HCEC 1CT (cell line): ENCODE data around the gene ANKEF1.
A peak's percentile ranks its signal among the peaks of the same experiment; 100 is the strongest.
"Not testable (repeated sequence)": the region's sequence is repeated elsewhere in the genome, so short reads cannot be mapped to it uniquely, and the experiment has no call there.

Experiments used
- DNase-seq: peaks from one replicate; pipeline ENCODE4 v3.0.0-alpha.2; 2017

The ANKEF1 gene

GRCh38 chr20:10034717-10035571 lies at the start of gene ANKEF1:
Gene ANKEF1, plus strand, starts transcription at chr20:10034987. Its CDS starts 3,315 bp downstream, at chr20:10038302.
- DNase-seq, result peak; percentile 42

- DNase-seq, result no peak
Observed at GRCh38 chr20:9985281-9985680, 49.5 kb upstream of the ANKEF1 start.

DNA sequence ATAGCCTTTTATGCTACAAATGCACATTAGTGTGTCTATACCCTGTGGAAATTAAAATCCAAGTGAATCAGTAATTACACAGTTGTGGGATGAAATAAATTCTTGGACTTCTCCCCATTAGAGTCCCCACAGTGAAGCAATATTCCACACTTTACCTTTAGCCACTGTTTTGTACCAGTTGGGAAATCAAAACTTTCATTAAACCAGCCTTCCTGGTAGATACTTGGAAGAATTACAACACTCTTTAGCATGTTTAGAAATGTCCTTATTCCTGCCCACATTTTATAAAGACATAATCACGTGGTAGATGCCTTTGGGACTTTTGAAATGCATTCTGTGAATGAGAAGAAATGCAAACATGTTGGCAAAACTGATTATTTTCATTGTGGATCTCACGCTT lies 49.0 kb upstream of the ANKEF1 start:
- no peak for DNase-seq

- peak; percentile 51 for DNase-seq
Observed at GRCh38 chr20:9989066-9989724, 45.6 kb upstream of the ANKEF1 start.

DNA sequence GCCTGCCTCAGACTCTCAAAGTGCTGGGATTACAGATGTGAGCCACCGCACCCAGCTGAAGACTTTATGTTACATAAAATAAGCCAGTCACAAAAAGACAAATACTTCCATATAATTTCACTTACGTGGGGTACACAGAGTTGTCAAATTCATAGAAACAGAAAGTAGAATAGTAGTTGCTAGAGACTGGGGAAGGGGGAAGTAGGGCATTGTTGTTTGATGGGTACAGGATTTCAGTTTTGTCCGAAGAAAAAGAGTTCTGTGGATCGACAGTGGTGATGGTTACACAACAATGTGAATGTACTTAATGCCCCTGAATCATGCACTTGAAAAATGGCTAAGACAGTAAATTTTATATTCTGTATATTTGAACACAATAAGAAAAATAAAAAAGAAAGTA lies 41.6 kb upstream of the ANKEF1 start:
- DNase-seq, result no peak

DNA sequence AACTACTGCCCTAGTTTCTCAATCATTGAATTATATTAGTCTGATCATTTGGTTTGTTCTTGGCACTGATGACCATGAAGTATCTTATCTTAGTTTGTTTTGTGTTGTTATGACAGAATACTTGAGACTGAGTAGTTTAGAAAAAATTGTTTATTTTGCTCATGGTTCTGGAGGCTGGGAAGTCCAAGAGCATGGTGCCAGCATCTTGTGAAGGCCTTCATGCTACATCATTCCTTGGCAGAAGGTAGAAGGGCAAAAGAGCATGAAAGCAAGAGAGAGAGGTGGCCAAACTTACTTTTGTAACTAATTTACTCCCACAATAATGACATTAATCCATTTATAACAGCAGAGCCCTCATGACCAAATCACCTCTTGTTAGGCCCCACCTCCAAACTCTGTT lies 40.1 kb upstream of the ANKEF1 start:
- no peak for DNase-seq

DNA sequence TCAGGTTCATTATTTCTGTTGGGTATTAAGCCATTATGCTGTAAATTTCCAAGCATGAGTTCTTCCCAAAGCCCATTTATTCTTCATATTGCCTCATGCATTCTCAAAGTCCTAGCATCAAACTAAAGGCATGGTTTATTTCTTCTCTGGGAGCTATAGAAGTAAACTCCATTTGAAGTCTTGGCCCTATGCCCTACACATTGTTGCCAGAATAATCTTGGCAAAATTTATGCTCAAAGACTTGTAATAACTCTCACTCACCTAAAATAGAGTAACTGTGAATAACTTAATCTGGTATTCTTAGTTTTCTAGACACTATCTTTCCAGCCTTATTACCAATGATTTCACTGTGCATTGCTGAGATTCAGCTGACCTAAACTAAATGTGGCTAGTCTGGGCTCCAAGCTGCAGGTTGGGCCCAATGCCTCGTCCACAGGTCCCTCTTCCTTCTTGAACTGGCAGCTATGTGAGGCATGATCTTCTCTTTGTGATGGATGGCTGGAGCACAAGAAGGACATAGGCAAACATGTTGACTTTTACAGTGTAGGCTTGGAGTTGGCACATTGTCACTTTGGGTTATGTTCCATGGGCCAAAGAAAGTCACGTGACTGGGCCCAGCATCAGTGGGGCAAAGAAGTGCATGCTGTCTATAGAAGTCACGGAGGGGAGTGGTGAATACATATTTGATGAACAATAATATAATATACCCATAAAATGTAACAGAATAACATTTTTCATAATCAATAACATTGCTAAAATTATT lies 39.1 kb upstream of the ANKEF1 start:
- DNase-seq, result no peak

DNA sequence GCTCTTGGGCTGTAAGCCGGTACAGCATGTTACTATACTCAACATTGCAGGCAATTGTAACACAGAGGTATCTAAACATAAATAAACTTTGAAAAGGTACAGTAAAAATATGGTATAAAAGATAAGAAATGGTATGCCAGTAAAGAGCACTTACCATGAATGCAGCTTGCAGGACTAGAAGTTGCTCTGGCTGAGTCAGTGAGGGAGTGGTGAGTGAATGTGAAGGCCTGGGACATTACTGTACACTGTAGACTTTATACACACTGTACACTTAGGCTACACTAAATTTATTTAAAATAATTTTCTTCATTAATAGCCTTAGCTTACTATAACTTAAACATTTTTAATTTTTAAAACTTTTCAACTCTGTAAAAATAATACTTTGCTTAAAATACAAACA lies 37.8 kb upstream of the ANKEF1 start:
- DNase-seq, result no peak

GRCh38 chr20:9999645-10000044 lies 35.1 kb upstream of the ANKEF1 start:
- no peak for DNase-seq

DNA sequence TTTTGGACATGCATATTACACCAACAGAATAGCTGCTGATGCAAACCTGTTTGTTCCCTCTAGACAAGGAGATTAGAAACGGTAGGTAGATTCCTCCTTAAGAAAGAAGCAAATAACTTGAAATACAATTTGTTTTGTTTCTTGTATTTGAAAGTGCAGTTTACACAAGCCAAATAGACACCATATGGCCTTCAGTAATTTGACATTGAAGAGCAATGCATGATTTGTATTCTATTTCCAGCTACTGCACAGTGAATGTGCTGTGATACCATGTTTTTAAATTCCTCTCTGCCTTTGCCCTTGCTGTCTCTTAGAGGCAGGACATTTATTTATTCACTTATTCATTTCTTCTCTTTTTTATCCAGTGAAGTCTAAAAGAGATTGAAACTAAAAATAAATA lies 31.9 kb upstream of the ANKEF1 start:
- DNase-seq, result no peak

DNA sequence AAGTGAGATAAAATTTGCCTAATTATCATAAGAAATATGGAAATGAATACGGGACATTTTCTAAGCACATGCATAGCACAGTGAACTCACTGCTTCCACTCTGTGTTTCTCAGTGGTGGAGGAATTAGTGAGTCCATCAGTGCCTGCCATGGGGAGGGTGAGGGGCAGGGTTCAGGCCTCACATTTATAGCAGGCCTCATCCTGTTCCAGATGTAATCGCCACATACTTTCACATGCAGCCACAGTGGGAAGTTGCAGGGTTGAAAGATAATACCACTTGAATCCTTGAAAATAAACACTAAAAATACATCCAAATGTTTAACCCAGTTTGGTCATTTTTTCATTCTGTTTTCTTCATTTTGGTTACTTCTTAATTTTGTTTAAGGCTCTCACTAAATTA lies 29.9 kb upstream of the ANKEF1 start:
- no peak for DNase-seq

- DNase-seq, result no peak
Observed at GRCh38 chr20:10005885-10006284, 28.9 kb upstream of the ANKEF1 start.

DNA sequence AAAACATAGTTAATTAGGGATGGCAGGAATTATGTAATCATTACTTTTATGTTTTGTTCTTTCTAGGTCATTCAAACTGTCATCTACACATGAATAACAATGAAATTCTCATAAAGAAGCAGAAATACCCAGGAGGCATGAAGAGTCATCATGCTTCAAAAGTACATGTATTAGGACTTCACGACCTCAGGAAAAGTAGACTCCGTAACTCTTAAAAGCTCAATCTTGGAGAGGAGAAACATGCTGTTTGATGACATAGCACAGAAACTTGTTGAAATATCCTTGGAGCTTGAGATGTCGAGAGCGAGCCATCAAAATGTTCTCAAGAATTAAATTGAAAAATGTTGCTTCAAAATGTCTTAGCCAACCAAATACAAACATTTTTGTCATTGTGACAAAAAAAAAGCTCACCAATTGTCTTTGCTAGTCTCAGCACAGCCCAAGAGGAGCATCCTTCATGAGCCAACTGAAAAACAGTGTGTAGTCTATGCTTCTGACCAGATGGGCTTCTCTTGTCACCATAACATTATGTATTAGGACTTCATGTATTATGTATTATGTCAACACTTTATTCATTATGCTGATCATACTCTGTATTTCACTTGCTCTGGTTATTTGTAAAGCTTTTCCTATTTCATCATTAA lies 28.2 kb upstream of the ANKEF1 start:
- no peak for DNase-seq

GRCh38 chr20:10007158-10007557 lies 27.6 kb upstream of the ANKEF1 start:
- no peak for DNase-seq

DNA sequence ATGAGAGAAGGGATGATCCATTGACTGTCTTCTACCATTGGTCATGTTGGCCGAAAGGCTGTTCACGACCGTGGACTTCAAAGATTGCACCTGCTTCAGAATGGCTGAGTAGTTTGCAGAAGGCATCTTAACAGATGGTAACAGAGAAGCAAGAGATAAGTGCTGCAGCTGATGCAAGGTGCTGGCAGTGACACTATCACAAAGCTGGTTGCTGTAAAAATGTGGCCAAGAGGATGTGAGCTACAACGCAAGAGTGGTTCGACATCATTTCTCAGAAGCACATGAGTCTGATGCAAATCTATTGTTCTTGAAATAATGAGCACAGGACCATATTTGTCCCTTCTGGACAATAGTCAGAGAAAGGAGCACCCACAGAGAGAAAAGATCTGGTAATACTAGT lies 27.0 kb upstream of the ANKEF1 start:
- no peak for DNase-seq

- no peak for DNase-seq
Observed at GRCh38 chr20:10012464-10012863, 22.3 kb upstream of the ANKEF1 start.

DNA sequence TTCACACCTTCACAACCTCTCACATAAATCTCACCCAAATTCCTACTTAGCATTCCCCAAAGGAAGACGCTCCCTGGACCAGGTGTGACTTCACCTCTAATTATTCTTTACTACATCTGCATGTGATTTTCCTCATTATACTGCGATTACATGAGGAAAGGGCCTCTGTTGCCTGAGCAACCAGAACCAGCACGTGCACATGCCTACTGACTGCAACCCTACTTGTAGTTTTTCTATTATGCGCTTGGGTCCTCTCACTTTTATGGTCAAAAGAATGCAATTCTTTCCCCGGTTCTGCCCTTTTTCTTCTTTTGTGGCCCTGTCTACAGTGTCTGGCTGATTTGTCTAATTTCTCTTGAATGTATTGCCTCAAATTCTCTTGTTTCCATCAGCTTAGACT lies 20.4 kb upstream of the ANKEF1 start:
- DNase-seq, result no peak

DNA sequence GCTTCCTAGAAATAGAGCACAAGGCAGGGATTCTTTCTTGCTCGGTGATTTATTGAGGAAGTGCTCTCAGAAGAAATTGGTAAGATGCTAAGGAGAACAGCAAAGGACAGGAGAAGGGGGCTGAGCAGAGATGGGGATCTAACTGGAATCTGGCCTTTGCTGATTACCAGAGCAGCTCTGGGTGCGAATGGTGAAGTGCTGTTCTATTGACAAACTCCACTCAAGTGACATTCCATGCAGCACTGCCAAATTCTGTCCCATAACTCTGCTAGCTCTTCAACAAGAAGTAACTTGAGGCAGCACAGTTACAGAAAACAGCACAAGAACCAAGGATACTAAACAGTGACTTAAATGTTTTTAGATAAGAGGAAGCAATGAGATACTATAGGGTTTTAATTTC lies 13.8 kb upstream of the ANKEF1 start:
- DNase-seq, result no peak

- no peak for DNase-seq
Observed at GRCh38 chr20:10022625-10023024, 12.2 kb upstream of the ANKEF1 start.

DNA sequence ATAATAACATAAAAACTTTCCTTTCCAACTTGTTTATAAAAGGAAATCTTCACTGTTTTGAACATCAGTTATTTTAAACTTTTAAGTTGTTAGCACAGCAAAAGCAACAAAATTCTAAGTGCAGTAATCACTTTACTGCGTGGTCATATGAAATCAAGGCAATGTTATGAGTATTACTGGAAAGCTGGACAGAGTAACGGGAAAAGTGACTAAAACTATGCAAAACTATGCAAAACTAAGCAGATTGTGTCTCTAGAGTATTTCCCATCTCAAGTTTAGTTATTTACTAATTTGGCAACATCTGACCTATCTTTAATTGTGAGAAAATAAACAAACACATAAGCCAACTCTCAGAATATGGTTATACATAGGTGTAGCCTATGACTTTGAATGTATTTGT lies 10.9 kb upstream of the ANKEF1 start:
- DNase-seq, result no peak

GRCh38 chr20:10031451-10032215 lies 3.2 kb upstream of the ANKEF1 start:
- DNase-seq, result not testable (repeated sequence)

- DNase-seq, result not testable (repeated sequence)
Observed at GRCh38 chr20:10032269-10032668, 2.5 kb upstream of the ANKEF1 start.
